Measurements from ENCODE around the gene ZNF219.
A peak's percentile ranks its signal among the peaks of the same experiment; 100 is the strongest.

ZNF219 gene

DNA sequence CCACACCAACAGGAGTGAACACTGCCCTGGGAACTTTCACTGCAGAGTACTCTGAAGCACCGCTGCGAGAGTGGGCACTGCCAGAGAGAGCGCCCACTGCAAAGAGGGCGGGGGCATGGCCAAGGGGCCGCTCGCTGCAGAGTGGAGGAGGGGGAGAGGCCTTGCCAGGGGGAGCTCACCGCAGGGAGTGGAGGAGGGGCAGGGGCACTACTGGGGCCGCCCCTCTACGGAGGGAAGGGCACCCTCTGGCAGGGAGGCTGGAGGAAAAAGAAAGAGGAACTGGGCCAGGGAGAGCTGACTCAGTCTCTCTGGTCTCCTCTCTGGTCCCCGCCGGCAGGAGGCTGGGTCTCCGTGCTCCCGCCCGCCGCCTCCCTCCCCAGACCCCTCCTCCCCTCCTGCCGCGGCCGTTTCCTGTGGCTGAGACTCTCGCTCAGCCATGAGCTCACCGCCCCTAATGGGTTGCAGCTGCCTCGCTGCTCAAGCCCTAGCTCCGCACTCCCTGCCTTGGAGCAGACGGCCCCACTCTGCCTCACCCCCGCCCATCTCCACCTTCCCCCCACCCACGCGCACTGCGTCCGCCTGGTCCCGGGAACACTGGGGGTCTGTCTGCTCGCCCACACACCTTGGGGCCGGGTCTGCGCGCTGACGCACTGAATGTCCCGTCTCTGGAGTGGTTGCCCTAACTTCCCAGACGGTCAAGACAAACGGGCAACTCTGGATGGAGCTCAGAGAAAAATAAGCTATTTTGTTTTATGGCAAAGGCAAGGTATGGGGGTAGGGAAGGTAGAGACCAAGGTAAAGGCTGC, 27.0 kb downstream of the ZNF219 start:
- H3K36me3 ChIP-seq (ENCODE audit: insufficient read depth, low read depth, low read length), result peaks cover 42% of the 10 kb centered on the region
- peaks cover 21% of the 10 kb centered on the region for H3K27me3 ChIP-seq (ENCODE audit: insufficient read depth, low read length)
- peak overlapping the region; percentile 80 for H3K27ac ChIP-seq (ENCODE audit: low read length)
- H3K9me3 ChIP-seq (ENCODE audit: insufficient read depth, low read depth, low read length), result no peaks in the 10 kb centered on the region
- peak overlapping the region; percentile 94 for H3K9ac ChIP-seq (ENCODE audit: low read depth, low read length)
- peak overlapping the region; percentile 94 for H3K4me3 ChIP-seq (ENCODE audit: low read length)
- H3K4me1 ChIP-seq (ENCODE audit: insufficient read depth, low read length), result peaks cover 8% of the 10 kb centered on the region

GRCh38 chr14:21070610-21071224, 27.7 kb downstream of the ZNF219 start:
- Histone ChIP-seq H3K36me3 (ENCODE audit: insufficient read depth, low read depth, low read length) (peaks cover 35% of the 10 kb centered on the region), H3K27ac (ENCODE audit: low read length) (peak overlapping the region; percentile 80), H3K4me3 (ENCODE audit: low read length) (peak overlapping the region; percentile 94), H3K4me1 (ENCODE audit: insufficient read depth, low read length) (peaks cover 8% of the 10 kb centered on the region), H3K9me3 (ENCODE audit: insufficient read depth, low read depth, low read length) (no peaks in the 10 kb centered on the region), H3K9ac (ENCODE audit: low read depth, low read length) (peak overlapping the region; percentile 94), H3K27me3 (ENCODE audit: insufficient read depth, low read length) (peaks cover 21% of the 10 kb centered on the region)

GRCh38 chr14:21070083-21070609, 28.3 kb downstream of the ZNF219 start, which contains the start of gene ARHGEF40:
ARHGEF40 (plus strand) TSS chr14:21070304; CDS start chr14:21070397, 93 bp downstream.
- Histone ChIP-seq H3K27ac (ENCODE audit: low read length) (peak within 1 kb of the TSS; percentile 80), H3K9ac (ENCODE audit: low read depth, low read length) (peak within 1 kb of the TSS; percentile 94), H3K9me3 (ENCODE audit: insufficient read depth, low read depth, low read length) (no peaks in the 10 kb centered on the region), H3K27me3 (ENCODE audit: insufficient read depth, low read length) (peaks cover 21% of the 10 kb centered on the region), H3K36me3 (ENCODE audit: insufficient read depth, low read depth, low read length) (peaks cover 29% of the 10 kb centered on the region), H3K4me3 (ENCODE audit: low read length) (peak within 1 kb of the TSS; percentile 94), H3K4me1 (ENCODE audit: insufficient read depth, low read length) (peaks cover 8% of the 10 kb centered on the region)

- peaks cover 23% of the 10 kb centered on the region for H3K36me3 ChIP-seq (ENCODE audit: insufficient read depth, low read depth, low read length)
- peaks cover 21% of the 10 kb centered on the region for H3K27me3 ChIP-seq (ENCODE audit: insufficient read depth, low read length)
- peaks cover 8% of the 10 kb centered on the region for H3K4me1 ChIP-seq (ENCODE audit: insufficient read depth, low read length)
- peak overlapping the region; percentile 94 for H3K4me3 ChIP-seq (ENCODE audit: low read length)
- H3K9ac ChIP-seq (ENCODE audit: low read depth, low read length), result peak overlapping the region; percentile 94; the same call in 1 of the 2 replicates
- H3K9me3 ChIP-seq (ENCODE audit: insufficient read depth, low read depth, low read length), result no peaks in the 10 kb centered on the region
- peak overlapping the region; percentile 76 for H3K27ac ChIP-seq (ENCODE audit: low read length)
Observed at GRCh38 chr14:21069388-21070082, 28.9 kb downstream of the ZNF219 start.

- H3K27ac ChIP-seq (ENCODE audit: low read length), result peak overlapping the region; percentile 76
- H3K27me3 ChIP-seq (ENCODE audit: insufficient read depth, low read length), result peaks cover 21% of the 10 kb centered on the region
- peak overlapping the region; percentile 94 for H3K4me3 ChIP-seq (ENCODE audit: low read length)
- H3K9me3 ChIP-seq (ENCODE audit: insufficient read depth, low read depth, low read length), result no peaks in the 10 kb centered on the region
- H3K4me1 ChIP-seq (ENCODE audit: insufficient read depth, low read length), result peaks cover 10% of the 10 kb centered on the region
- H3K9ac ChIP-seq (ENCODE audit: low read depth, low read length), result peak overlapping the region; percentile 94; the same call in 1 of the 2 replicates
- peaks cover 15% of the 10 kb centered on the region for H3K36me3 ChIP-seq (ENCODE audit: insufficient read depth, low read depth, low read length)
Observed at GRCh38 chr14:21068521-21069387, 29.7 kb downstream of the ZNF219 start.

DNA sequence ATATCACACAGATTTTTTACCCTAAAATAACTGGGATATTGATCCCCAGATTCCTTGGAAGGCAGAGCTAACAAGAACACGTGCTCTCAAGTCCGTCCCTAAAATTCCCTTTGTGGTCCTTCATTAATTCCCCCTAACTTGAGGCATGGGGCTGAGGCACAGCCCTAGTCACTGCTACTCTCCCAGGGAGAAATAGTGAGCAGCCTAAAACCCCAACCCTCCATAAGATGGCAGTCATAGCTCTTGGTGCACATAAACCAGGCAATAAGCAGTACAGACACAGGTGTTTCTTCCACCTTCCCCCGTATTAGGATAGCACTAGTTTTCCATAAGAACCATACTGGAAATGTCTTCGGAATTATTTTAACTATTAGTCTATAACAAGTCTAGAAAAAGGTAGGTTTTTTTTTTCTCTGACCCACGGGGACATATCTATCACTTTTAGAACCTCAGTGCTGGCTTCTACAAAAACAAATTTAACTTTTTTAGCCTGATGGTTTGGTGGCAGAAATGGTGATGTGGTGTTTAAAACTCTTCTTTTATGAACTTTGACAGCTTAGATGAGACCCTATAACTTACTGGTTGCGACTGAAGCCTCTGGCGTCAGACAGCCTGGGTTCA, 31.5 kb downstream of the ZNF219 start:
- Histone ChIP-seq H3K27ac (ENCODE audit: low read length) (no peak overlapping the region), H3K9ac (ENCODE audit: low read depth, low read length) (no peak overlapping the region), H3K9me3 (ENCODE audit: insufficient read depth, low read depth, low read length) (no peaks in the 10 kb centered on the region), H3K36me3 (ENCODE audit: insufficient read depth, low read depth, low read length) (no peaks in the 10 kb centered on the region), H3K4me1 (ENCODE audit: insufficient read depth, low read length) (peaks cover 11% of the 10 kb centered on the region; the same call in 1 of the 2 replicates), H3K27me3 (ENCODE audit: insufficient read depth, low read length) (peaks cover 21% of the 10 kb centered on the region), H3K4me3 (ENCODE audit: low read length) (no peak overlapping the region)

DNA sequence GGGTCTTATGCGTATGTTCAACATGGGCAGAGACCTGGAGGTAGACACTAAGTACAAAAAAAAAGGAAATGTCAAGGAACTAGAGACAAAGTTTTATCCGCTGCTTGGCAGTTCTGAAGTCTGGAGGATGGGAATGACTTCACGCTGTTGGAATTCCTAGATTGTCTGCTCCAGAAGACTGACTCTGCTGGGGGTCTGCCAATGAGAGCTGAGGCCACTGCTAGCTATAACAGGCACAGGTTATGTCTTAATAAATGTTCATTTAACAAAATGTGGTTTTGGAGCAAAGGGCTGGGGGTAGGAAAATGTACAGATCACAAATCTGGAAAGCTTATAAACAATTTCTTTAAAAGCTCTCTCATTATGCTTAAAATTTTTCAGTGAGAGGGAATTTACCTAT, 35.0 kb downstream of the ZNF219 start:
- Histone ChIP-seq H3K4me1 (ENCODE audit: insufficient read depth, low read length) (peaks cover 11% of the 10 kb centered on the region; the same call in 1 of the 2 replicates), H3K36me3 (ENCODE audit: insufficient read depth, low read depth, low read length) (no peaks in the 10 kb centered on the region), H3K27ac (ENCODE audit: low read length) (no peak overlapping the region)

DNA sequence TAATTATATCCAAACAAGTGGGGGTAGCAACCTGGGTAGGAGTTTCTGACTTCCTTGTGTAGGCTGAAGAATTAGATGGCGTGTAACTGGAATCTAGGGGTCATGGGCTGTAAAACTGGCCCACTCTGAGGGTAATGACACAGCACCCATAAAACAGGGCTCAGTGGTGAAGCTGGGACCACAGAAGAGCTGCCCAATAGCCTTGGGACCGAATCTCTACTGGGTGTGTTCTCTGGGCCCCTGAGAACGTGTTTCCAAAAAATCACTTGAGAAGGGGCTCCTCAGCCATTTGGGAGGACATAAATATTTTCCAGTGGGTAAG, 37.1 kb downstream of the ZNF219 start:
- Histone ChIP-seq H3K4me3 (ENCODE audit: low read length) (no peak overlapping the region), H3K27me3 (ENCODE audit: insufficient read depth, low read length) (no peaks in the 10 kb centered on the region), H3K27ac (ENCODE audit: low read length) (no peak overlapping the region)

More for the DNA sequence above, 35.0 kb downstream of the ZNF219 start:
- no peak overlapping the region for H3K9ac ChIP-seq (ENCODE audit: low read depth, low read length)
- no peaks in the 10 kb centered on the region for H3K9me3 ChIP-seq (ENCODE audit: insufficient read depth, low read depth, low read length)
- no peak overlapping the region for H3K4me3 ChIP-seq (ENCODE audit: low read length)
- H3K27me3 ChIP-seq (ENCODE audit: insufficient read depth, low read length), result peaks cover 12% of the 10 kb centered on the region

GRCh38 chr14:21060614-21061346, 37.7 kb downstream of the ZNF219 start:
- no peak overlapping the region for H3K4me3 ChIP-seq (ENCODE audit: low read length)
- no peak overlapping the region for H3K9ac ChIP-seq (ENCODE audit: low read depth, low read length)
- no peaks in the 10 kb centered on the region for H3K9me3 ChIP-seq (ENCODE audit: insufficient read depth, low read depth, low read length)
- H3K27ac ChIP-seq (ENCODE audit: low read length), result no peak overlapping the region
- peaks cover 8% of the 10 kb centered on the region; the same call in 1 of the 2 replicates for H3K4me1 ChIP-seq (ENCODE audit: insufficient read depth, low read length)
- no peaks in the 10 kb centered on the region for H3K36me3 ChIP-seq (ENCODE audit: insufficient read depth, low read depth, low read length)
- H3K27me3 ChIP-seq (ENCODE audit: insufficient read depth, low read length), result no peaks in the 10 kb centered on the region

More for the DNA sequence above, 37.1 kb downstream of the ZNF219 start:
- Histone ChIP-seq H3K4me1 (ENCODE audit: insufficient read depth, low read length) (peaks cover 8% of the 10 kb centered on the region; the same call in 1 of the 2 replicates), H3K9me3 (ENCODE audit: insufficient read depth, low read depth, low read length) (no peaks in the 10 kb centered on the region), H3K36me3 (ENCODE audit: insufficient read depth, low read depth, low read length) (no peaks in the 10 kb centered on the region), H3K9ac (ENCODE audit: low read depth, low read length) (no peak overlapping the region)
